NT2/D1 (cell line): Measurements from ENCODE around the gene OTOG.

Experiments
- YY1 ChIP-seq: IDR thresholded peaks from 2 replicates; pipeline ENCODE4 v1.6.1; 2011; ENCODE audit not compliant: insufficient read length, insufficient read depth
- ZNF274 ChIP-seq: IDR thresholded peaks from 2 replicates; pipeline ENCODE4 v1.6.1; 2011; ENCODE audit warnings: mild to moderate bottlenecking, low read depth, low read length

GRCh38 chr11:17564687-17565042, 17.6 kb downstream of the OTOG start:
- TF ChIP-seq ZNF274 = no peak
- no peak for TF ChIP-seq YY1
